HG03571 (cell line): ENCODE data around the gene AKR1B1.

Source experiments
- ATAC-seq: cut with Tn5 transposase; IDR thresholded peaks from one replicate; pipeline ENCODE4 v1.9.1; 2021; ENCODE audit not compliant: unreplicated experiment

Gene AKR1B1

DNA sequence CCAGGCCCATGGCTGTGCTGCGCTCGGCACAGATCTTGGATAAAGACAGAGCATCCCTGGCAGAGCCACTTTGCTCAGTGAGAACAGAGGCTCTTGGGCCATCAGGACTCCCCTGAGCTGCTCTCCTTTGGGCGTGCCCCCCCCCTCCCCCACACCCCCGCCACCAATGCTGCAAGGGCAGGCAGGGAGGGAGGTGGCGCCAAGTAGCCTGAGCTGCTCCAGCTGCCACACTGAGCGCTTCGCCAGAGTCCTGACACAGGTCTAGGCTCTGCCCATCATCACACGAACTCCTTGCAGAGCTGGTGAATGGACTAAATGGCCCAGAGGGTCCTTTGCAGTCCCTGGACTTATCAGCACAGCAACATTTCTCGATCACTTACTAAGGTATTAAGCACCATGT is 12.5 kb downstream of the AKR1B1 start:
- no peak for ATAC-seq

DNA sequence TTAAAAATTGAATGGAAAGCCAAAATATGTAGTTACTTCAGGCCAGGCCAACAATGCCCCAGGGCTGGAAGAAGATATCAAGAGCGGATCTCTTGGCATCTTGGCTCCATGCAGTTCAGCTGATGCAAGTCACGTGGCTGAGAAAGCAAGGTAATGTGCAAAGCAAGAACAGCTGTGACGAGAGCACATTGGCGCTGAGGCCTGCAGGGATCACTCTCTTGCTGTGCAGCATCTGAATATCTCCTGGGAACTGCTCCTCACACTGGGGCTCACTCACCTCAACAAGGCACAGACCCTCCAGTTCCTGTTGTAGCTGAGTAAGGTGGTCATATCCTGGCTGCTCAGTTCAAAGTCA is 14.0 kb downstream of the AKR1B1 start:
- ATAC-seq = no peak

DNA sequence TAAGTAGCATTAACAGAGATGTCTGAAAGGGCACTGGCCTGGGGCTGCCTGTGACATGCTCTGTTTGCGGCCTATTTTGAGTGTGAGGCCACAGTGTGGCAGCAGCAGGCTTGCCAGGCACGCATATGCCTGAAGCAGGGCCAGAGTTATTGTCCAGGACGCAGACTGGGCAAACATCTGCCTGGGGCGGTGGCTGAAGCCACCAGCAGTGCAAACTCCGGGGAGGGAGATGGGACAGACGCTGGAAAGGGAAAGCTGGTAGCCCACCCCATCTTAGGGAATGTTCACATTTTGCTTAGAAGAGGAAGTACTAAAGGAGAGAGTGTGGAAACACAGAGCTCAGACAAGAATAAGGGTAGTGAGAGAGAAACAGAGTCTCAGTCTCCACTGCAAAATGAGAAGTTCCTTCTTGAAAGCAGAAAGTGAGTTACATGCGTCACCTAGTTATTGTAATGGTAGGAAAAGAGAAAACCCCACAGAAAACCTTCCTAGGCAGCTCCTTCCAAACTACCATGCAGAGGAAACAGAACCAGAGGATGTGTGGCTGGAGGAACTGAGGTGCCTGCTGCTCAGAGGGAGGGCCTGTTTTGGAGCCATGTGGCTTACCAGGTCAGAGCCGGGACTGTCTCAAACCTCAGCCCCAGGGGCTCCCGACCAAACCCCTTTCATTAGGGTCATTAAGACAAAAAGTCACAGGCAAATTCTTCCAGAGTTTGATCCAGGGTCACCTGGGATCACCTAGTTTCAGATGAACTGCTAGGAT is 14.5 kb downstream of the AKR1B1 start:
- no peak for ATAC-seq

DNA sequence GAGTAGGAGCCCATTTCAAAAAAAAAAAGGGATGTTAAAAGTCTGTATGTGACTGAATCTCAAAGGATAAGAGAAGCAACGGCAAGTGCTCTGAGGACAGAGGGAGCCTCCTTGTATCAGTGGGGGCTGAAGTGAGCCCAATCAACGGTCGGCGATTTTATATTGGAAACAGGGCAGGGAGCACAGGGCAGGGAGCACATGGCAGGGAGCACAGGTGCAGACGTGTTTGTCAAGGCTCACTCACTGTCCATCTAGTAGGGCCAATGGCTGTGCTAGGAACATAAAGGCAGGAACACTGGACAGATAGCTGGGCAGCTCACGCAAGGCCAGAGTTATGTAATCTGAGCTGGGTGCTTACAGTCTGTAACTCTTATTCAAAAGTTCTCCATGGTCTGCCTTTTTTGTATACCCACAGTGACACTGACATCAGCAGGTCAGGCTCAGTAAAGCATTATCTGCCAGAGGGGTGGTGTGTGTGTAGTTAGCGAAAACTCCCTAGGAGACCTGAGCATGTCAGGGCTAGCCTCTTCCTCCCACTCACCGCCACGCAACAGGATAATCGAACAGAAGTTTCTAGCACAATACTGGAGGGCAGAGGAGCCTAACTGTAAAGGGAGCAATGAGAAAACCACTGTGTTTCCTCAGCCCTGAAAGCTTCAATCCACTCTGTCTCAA is 15.4 kb downstream of the AKR1B1 start:
- no peak for ATAC-seq

DNA sequence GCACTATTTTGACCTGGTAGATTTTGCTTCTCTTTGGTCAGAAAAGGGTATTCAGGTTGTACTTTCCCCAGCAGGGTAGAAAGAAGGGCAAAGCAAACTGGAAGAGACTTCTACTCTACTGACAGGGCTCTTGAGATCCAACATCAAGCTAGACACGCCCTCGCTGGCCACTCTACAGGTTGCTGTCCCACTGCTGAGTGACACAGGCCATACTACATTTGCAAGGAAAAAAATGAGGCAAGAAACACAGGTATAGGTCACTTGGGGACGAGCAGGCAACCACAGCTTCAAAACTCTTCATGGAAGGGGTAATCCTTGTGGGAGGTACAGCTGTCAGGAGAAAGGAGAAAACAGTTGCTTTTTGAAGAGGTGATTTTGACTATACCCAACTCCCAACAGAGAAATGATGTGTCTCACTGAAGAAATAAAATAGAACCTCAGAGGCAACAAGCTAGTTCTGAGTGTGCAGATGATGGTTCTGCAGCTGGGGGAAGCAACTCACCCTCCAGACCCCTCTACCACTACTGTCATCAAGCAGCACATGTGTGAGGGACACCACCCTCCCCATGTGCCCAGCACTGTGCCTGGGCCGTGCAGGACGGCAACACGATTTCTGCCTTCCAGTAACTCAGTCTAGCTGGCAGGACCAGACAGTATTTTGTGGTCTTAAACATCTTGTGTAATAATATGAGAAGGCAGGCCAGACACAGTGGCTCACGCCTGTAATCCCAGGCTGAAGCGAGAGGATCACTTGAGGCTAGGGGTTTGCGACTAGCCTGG is 16.3 kb downstream of the AKR1B1 start:
- no peak for ATAC-seq

DNA sequence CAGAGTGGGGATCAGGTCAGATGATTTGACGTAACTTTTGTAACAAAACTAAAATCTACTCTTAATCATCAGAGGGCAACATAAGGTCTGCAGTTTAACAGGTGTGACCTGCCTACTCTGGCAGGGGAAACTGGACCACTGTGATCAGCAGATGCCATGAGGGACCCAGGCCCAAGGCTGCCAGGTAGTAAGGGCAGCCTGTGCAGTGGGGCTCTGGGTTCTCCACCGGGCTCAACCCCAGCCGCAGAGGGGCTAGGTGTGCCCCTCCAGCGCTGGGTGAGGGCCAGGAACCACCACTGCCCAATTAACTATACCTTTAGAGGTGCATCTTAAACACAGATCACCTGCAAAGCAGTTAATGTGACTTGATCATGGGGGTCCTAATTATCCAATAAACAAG is 17.6 kb downstream of the AKR1B1 start:
- no peak for ATAC-seq

DNA sequence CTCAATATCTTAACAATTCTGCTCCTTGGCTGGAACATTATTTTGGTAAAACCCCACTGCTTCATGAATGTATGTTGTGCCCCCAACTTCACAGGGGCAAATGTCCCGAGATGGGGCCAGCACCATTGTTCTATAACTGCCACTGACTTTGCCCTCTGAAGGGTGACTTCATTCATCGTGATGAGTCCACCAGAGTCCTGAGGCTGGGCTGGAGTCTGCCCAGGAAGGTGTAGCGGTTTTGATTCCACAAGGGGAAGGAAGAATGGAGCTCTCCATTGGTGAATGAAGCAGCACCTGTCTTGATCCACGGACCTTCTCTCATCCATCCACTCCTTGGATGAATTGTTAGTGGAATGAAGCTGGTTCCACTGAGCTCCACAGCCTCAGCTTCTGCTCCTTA is 18.4 kb downstream of the AKR1B1 start:
- no peak for ATAC-seq

DNA sequence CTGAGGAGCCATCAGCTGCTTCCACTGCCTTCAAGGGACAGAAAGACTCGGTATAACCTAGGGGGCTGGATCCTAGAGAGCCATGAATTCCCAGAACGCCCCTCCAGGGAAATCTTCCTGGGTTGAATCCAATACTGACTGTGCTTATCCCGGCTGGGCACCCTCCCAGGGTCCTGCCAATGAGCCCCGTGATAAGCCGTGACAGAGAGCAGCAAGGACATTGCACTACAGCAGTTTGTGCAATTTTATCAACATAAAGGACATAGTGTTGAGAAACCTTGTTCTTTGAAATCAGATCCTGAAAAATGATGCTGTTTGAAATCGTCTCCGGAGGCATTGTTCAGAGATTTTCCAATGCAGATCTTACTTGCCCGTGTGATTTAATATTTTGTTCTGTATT is 18.8 kb downstream of the AKR1B1 start:
- no peak for ATAC-seq

DNA sequence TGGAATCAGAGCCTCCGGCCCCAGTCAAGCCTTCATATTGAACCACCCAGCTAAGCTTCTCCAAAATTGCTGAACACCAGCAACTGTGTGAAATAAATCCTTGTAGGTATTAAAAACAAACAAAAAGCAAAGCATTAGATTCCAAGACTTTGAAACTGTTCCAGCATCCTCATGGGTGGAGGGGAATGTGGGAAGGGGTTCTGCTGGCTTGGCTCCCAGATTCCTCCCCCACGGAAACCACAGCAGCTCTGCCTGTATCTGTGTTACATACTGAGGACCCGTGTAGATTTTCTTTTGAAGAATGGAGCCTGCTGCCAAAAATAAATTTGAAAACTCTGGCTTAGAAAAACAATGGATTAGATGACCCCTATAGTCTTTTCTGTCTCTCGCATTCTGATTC is 20.0 kb downstream of the AKR1B1 start:
- ATAC-seq = no peak

DNA sequence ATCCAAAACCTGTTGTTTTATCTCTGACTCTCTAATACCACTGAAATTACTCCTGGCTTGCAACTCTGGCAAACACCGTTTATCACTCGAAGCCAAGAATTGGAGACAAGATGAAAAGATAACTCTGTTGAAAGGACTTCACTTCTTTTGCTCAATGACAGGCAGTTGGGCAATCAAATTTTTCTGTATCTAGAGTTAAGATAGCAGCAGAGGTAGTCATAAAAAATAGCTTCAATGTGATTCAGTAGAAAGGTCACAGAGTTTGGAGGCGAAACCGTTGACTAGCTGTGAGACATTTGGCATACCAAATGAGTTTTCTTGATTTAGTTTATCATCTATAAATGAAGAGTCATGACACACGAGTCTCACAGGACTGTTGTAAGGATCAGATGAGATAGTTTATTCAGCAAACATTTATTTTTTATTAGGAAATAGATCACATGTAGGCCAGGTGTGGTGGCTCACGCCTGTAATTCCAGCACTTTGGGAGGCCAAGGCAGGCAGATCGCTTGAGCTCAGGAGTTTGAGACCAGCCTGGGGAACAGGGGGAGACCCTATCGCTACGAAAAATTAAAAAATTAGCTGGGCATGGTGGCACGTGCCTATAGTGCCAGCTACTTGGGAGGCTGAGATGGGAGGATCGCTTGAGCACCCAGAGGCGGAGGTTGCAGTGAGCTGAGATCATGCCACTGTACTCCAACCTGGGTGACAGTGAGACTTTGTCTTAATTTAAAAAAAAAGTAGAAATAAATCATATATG is 23.6 kb downstream of the AKR1B1 start:
- ATAC-seq = no peak

DNA sequence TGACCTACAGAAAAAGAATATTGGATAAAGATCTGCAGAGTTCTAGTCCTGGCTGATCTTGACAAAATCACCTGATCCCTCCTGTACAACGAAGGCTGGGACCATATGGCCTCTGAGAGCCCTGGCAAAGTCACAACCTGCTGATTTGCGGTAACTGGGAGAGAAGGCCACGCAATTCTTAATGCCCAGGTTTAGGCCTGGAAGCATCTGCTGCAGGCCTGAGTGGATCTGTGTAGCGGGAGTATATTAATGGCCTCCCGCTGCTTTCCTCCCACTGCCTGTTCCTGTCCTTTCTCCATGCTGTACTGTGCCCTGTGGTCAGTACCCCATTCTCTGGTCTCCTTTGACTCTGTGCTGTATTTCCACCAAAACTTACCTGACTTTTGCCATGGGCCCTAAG is 24.2 kb downstream of the AKR1B1 start:
- ATAC-seq = no peak

DNA sequence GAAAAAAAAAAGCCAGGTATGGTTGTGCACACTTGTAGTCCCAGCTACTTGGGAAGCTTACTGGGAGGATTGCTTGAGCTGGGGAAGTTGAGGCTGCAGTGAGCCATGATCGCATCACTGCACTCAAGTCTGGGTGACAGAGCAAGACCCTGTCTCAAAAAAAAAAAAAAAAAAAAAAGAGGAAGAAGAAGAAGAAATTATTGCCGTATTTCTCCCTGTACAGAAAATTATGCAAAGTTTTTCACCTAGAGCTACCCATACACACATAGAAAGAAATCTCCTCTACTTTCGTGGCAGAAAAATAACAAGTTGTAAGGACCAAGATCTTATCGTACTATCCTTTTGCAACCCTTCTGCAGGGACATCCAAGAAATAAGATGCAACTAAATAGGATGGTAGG is 25.5 kb downstream of the AKR1B1 start:
- no peak for ATAC-seq

DNA sequence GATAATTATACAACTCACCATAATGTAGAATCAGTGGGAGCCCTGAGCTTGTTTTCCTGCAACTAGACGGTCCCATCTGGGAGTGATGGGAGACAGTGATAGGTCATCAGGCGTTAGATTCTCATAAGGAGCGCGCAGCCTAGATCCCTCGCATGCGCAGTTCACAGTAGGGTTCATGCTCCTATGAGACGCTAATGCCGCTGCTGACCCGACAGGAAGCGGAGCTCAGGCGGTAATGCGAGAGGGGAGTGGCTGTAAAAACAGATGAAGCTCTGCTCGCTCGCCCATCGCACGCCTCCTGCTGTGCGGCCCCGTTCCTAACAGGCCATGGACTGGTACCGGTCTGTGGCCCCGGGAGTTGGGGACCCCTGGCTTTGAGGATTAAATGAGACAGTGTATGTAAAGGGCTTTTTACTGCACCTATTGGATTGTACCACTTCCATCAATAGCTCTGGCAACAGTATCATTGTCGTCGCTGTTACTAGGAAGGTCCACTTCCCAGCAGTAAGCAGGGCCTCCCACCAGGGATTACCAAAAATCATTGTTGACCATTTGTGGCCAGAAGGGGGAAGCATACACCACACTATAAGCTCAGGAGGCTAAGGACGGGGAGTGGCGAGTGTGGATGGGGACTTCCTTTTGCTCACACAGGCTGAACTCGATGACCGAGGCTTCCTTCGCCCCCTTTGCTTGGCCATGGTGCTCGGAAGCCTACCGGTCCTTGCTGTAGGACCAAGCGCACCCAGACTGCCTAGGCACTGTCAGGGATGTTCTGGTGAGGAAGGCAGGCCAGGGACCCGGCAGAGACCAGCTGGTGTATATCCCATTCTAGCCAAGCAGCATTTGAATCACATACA is 26.4 kb downstream of the AKR1B1 start:
- ATAC-seq = peak; percentile 96

DNA sequence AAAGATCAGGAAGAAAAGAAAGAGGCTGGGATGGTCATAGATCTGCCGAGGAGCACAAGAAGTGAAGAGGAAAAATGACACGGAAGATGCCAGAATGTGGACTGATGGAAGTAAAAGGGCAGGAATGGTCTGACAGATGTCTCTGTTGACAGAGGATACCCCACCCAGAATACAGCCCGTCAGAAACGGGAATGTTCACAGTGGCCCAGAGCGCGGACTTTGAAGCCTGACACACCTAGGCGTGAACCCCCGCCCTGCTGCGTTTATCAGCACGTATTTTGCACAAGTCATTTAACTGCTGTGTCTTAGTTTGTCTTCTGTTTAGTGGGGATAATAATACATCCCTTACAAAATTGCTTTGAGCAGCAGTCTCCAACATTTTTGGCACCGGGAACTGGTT is 27.1 kb downstream of the AKR1B1 start:
- ATAC-seq = no peak

DNA sequence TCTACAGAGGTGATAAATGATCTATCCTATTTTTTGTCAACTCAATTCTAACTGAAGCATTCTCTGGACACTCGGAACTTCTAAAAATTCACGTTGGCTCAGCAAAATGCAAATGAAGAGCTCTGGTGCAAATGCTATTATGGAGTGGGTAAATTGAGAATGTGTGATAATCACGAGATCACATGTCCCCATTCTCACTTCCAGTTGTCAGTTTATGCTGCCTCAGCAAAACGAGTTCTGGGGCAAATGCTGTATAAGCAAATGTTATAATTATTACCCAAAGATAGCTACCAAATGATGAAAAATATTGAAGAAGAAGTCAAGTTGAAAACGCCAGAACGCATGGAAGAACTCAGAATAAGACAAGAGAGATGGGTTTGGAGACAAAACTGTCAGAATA is 29.4 kb downstream of the AKR1B1 start:
- no peak for ATAC-seq

DNA sequence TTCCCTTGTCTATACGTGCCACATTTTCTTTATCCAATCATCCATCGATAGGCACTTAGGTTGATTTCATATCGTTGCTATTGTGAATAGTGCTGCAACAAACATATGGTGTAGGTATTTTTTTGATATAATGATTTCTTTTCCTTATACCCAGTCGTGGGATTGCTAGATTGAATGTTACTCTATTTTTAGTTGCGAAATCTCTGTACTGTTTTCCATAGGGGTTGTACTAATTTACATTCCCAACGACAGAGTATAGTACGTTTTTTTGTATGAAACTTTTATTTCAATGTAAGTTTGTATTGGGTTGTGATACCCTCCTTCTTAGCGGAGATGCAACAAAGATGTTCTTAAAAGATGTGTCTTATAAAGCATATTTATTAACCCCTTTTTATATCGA is 30.0 kb downstream of the AKR1B1 start:
- no peak for ATAC-seq

DNA sequence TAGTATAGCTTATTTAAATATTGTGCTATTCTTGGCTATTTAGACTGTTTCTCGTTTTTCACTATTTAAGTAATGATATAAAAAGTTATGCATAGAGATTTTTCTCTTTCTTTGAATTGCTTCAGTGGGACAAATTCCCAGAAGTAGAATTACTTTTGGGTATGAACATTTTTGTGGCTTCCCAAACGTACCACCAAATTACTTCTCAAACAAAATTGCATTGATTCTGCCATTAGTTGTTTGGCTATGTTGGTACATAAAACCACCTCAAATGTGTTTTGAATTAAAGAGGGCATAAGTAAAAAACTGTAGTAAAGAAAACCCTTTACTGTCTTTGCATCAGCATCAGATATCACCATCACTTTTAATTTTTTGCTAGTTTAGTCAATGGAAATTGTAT is 31.0 kb downstream of the AKR1B1 start:
- no peak for ATAC-seq

DNA sequence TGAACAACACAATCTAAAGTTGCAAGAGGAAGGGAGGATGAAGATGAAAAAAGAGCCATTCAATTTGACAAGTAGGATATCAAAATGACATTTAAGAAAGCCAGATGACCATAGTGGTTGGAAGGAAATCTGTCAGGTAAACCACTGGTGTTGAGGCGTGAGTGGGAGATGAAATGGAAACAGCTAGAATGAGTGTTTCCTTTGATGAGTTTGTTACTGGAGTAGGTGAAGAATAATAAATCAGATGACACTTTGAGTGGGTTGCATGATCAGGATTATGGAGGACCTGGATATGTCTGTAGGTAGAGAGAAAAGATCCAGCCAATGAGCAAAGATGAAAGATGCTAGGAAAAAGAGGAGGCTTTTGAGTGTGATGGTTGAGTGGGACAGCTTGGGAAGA is 33.1 kb downstream of the AKR1B1 start:
- no peak for ATAC-seq

DNA sequence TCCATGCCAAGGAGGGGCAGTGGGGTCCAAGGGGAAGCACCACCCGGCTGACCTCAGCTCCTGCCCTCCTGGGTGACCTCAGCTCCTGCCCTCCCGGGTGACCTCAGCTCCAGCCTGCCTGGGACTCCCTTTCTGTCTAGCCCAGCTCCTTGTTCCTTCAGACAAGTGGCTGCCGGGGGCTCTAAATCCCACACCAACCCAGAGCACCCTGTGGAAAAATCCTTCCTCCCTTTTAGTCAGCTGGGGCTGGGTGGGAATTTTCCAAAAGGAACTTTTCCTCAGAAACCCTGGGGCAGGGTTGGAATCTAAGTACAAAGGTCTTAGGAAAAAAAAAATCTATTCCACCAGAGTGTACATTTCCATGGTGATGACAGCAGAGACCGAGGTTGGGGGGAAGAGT is 36.3 kb downstream of the AKR1B1 start:
- ATAC-seq = no peak

DNA sequence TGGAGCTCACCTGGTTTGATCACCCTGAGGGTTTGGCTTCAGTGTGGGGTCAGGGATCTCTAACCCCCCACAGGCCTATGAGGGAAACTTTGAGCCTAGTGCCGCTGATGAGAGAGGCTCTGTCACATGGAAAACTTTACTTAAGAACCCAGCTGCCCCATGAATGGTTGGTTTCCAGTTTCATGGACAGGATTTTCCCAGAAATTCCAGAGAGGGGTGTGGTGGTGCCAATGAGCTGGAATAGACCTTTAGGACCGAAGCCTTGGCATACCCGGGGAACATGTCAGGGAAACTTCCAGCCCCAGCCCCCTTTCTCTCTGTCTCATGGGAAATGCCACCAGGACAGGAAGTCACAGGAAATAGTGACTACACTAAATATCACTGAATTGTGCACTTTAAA is 36.9 kb downstream of the AKR1B1 start:
- no peak for ATAC-seq
